HFFc6 (cell line): ENCODE measurements around the gene GATA6. TPM values are rescaled to one million over a fixed set of nuclear protein-coding genes. Genes with fewer than 3 reads are reported as not detected.

Experiments
- DNase-seq: peaks from one replicate; pipeline ENCODE4 v3.0.0-alpha.2; 2018
- H3K27ac Mint-ChIP-seq: 2 replicates; pipeline ENCODE4 v1.8.0; 2020; ENCODE audit warnings: mild to moderate bottlenecking, mixed read lengths
- H3K27me3 Mint-ChIP-seq: 2 replicates; pipeline ENCODE4 v1.8.0; 2021; ENCODE audit warnings: mild to moderate bottlenecking, moderate library complexity, mixed read lengths; ENCODE audit not compliant: insufficient read depth
- H3K36me3 Mint-ChIP-seq: 2 replicates; pipeline ENCODE4 v1.8.0; 2021; ENCODE audit warnings: low read depth, mixed read lengths
- H3K4me1 Mint-ChIP-seq: 2 replicates; pipeline ENCODE4 v1.8.0; 2020; ENCODE audit warnings: low read depth, mixed read lengths
- H3K4me3 Mint-ChIP-seq: 2 replicates; pipeline ENCODE4 v1.8.0; 2020; ENCODE audit warnings: mild to moderate bottlenecking, moderate library complexity, mixed read lengths
- H3K9me3 Mint-ChIP-seq: 2 replicates; pipeline ENCODE4 v1.8.0; 2020; ENCODE audit warnings: mild to moderate bottlenecking, mixed read lengths
- CTCF ChIP-seq: fragments of 200-600 bp; sonication (generic); IDR thresholded peaks from 2 replicates; pipeline ENCODE4 v1.5.0; 2021; ENCODE audit warnings: antibody characterized with exemption, mild to moderate bottlenecking
- total RNA-seq, 6 experiments: library from RNA; stranded (reverse); fragmentation: NEBNext Ultra II Directional; extraction: Animal tissue kit (Norgen Biotek cat#: 25700); gene quantifications; 2 replicates in 1 of 6; 3 replicates in 5 of 6; pipeline ENCODE4 v1.2.3, GENCODE V29; 2021

The GATA6 gene
- total RNA-seq, 6 experiments from 2014 or later = 0.28 to 1.8 (median 1.5) TPM

- no peak overlapping the region for H3K27ac Mint-ChIP-seq
- H3K27me3 Mint-ChIP-seq = peaks cover 7% of the 10 kb centered on the region
- peaks cover 28% of the 10 kb centered on the region for H3K4me1 Mint-ChIP-seq
- H3K9me3 Mint-ChIP-seq = no peaks in the 10 kb centered on the region
- DNase-seq = no peak
- H3K4me3 Mint-ChIP-seq = no peak overlapping the region
- no peak for TF ChIP-seq CTCF
- no peaks in the 10 kb centered on the region for H3K36me3 Mint-ChIP-seq
Observed at GRCh38 chr18:22229456-22230124, 60.2 kb downstream of the GATA6 start.

- Mint-ChIP-seq H3K27me3 (peaks cover 11% of the 10 kb centered on the region), H3K36me3 (no peaks in the 10 kb centered on the region), H3K27ac (peak overlapping the region; percentile 72), H3K4me3 (peak overlapping the region; percentile 21; the same call in 1 of the 2 replicates), H3K4me1 (peaks cover 28% of the 10 kb centered on the region), H3K9me3 (no peaks in the 10 kb centered on the region)
- DNase-seq = peak; percentile 73
- no peak for TF ChIP-seq CTCF
Observed at GRCh38 chr18:22230471-22230945, 61.1 kb downstream of the GATA6 start.

GRCh38 chr18:22233266-22233665 lies 63.9 kb downstream of the GATA6 start:
- Mint-ChIP-seq H3K27me3 (peaks cover 26% of the 10 kb centered on the region), H3K27ac (no peak overlapping the region), H3K4me1 (peaks cover 20% of the 10 kb centered on the region), H3K4me3 (no peak overlapping the region), H3K36me3 (no peaks in the 10 kb centered on the region), H3K9me3 (no peaks in the 10 kb centered on the region)
- no peak for DNase-seq
- TF ChIP-seq CTCF = no peak

GRCh38 chr18:22238036-22238435 lies 68.6 kb downstream of the GATA6 start:
- Mint-ChIP-seq H3K4me1 (no peaks in the 10 kb centered on the region), H3K27ac (no peak overlapping the region), H3K27me3 (peaks cover 61% of the 10 kb centered on the region), H3K9me3 (no peaks in the 10 kb centered on the region), H3K36me3 (no peaks in the 10 kb centered on the region), H3K4me3 (no peak overlapping the region)
- TF ChIP-seq CTCF = no peak
- DNase-seq = no peak

- Mint-ChIP-seq H3K9me3 (no peaks in the 10 kb centered on the region), H3K4me1 (no peaks in the 10 kb centered on the region), H3K36me3 (no peaks in the 10 kb centered on the region), H3K27ac (no peak overlapping the region), H3K4me3 (no peak overlapping the region), H3K27me3 (peaks cover 61% of the 10 kb centered on the region)
- DNase-seq = no peak
- no peak for TF ChIP-seq CTCF
Observed at GRCh38 chr18:22238681-22239080, 69.3 kb downstream of the GATA6 start.
